HG03520 (cell line): ENCODE data around the gene IQGAP2.

Experiments
- ATAC-seq: cut with Tn5 transposase; IDR thresholded peaks from one replicate; pipeline ENCODE4 v1.9.1; 2021; ENCODE audit warnings: mild to moderate bottlenecking, moderate library complexity; ENCODE audit not compliant: unreplicated experiment

The IQGAP2 gene

GRCh38 chr5:76693141-76693540 lies 290.1 kb downstream of the IQGAP2 start:
- no peak for ATAC-seq

- no peak for ATAC-seq
Observed at GRCh38 chr5:76694317-76694716, 291.2 kb downstream of the IQGAP2 start.

- no peak for ATAC-seq
Observed at GRCh38 chr5:76695346-76695745, 292.3 kb downstream of the IQGAP2 start.

GRCh38 chr5:76696251-76696650 lies 293.2 kb downstream of the IQGAP2 start:
- no peak for ATAC-seq

- ATAC-seq: no peak
Observed at GRCh38 chr5:76697670-76698069, 294.6 kb downstream of the IQGAP2 start.

GRCh38 chr5:76700571-76700970 lies 297.5 kb downstream of the IQGAP2 start:
- no peak for ATAC-seq

- ATAC-seq: no peak
Observed at GRCh38 chr5:76701298-76701697, 298.2 kb downstream of the IQGAP2 start.

- ATAC-seq: no peak
Observed at GRCh38 chr5:76703707-76704106, 300.6 kb downstream of the IQGAP2 start.

- no peak for ATAC-seq
Observed at GRCh38 chr5:76704131-76704663, 301.1 kb downstream of the IQGAP2 start.

GRCh38 chr5:76705574-76705973 lies 302.5 kb downstream of the IQGAP2 start:
- ATAC-seq: no peak

GRCh38 chr5:76709762-76710161 lies 306.7 kb downstream of the IQGAP2 start:
- ATAC-seq: no peak

- no peak for ATAC-seq
Observed at GRCh38 chr5:76710991-76711390, 307.9 kb downstream of the IQGAP2 start.

- ATAC-seq: no peak
Observed at GRCh38 chr5:76714751-76715485, 311.8 kb downstream of the IQGAP2 start.

- no peak for ATAC-seq
Observed at GRCh38 chr5:76715486-76715735, 312.3 kb downstream of the IQGAP2 start.

GRCh38 chr5:76715736-76716455 lies 312.8 kb downstream of the IQGAP2 start, which contains the start of gene F2R:
Gene F2R, plus strand, starts transcription at chr5:76716126. Its CDS starts 182 bp downstream, at chr5:76716308.
- peak; percentile 57 for ATAC-seq

- no peak for ATAC-seq
Observed at GRCh38 chr5:76716456-76717157, 313.5 kb downstream of the IQGAP2 start.

- no peak for ATAC-seq
Observed at GRCh38 chr5:76717222-76718083, 314.4 kb downstream of the IQGAP2 start.

GRCh38 chr5:76718381-76718832 lies 315.3 kb downstream of the IQGAP2 start:
- ATAC-seq: no peak

- no peak for ATAC-seq
Observed at GRCh38 chr5:76718880-76719279, 315.8 kb downstream of the IQGAP2 start.

- ATAC-seq: peak; percentile 94
Observed at GRCh38 chr5:76720988-76721569, 318.0 kb downstream of the IQGAP2 start.
